ENCODE results near the gene SPARC.

SPARC gene

DNA sequence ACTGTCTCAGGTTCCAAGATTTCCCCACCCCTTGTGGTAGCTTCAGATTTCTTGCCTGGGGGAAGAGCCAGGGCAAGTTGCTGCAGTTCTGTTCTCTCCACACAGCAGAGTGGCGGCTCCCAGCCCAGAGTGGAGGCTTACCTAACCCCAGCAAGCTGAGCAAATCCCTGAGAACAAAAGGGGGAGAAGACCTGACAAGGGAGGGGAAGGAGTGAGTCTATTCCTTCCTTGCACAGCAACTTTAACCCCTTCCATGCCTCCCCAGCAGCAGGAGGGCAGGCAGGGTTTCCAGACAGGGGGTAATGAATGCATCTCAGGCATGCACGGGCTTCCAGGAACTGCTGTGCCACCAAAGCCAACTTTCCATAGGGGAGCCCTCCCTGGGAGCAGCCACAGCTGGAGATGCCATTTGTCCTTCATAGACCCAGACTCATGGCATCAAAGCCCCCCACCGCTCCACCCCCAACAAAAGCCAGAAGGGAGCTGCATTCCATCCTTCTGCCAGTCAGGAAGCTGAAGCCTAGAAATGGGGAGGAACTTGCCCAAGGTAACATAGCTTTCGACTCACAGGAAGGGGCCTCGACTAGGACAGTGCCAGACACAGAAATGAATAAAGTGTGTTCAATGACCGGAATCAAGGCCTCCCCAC, 66.8 kb downstream of the SPARC start:
- TF ChIP-seq, protein P1, sequence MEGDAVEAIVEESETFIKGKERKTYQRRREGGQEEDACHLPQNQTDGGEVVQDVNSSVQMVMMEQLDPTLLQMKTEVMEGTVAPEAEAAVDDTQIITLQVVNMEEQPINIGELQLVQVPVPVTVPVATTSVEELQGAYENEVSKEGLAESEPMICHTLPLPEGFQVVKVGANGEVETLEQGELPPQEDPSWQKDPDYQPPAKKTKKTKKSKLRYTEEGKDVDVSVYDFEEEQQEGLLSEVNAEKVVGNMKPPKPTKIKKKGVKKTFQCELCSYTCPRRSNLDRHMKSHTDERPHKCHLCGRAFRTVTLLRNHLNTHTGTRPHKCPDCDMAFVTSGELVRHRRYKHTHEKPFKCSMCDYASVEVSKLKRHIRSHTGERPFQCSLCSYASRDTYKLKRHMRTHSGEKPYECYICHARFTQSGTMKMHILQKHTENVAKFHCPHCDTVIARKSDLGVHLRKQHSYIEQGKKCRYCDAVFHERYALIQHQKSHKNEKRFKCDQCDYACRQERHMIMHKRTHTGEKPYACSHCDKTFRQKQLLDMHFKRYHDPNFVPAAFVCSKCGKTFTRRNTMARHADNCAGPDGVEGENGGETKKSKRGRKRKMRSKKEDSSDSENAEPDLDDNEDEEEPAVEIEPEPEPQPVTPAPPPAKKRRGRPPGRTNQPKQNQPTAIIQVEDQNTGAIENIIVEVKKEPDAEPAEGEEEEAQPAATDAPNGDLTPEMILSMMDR (IDR thresholded peaks at IDR 0.05; ENCODE audit: low read depth, low read length) = no peak
- no peak overlapping the region for H3K4me3 ChIP-seq (ENCODE audit: low read depth, low read length)
- in situ Hi-C loops (cut with HindIII; ENCODE audit: low sequenced_read_pairs) = no loop called here
- DNase-seq (ENCODE audit: low read depth, low spot score) = no peak

DNA sequence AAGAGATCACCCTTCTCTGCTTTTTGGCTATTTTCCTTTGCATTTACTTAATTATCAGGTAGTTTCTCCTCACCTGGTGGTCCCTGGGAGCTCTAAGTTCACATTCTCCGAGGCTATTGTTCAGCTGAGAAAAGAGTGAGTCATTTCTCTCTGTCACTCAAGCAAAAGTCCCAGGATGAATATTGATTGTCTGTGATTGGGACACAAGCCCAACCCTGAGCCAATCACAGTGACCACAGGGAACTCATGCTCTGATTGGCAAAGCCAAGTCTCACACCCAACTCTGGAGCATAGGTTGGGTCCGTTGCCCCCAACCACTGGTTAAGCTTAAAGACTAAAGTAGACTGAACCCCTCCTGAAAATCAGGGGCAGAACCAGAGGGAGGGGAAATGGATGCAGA, 67.8 kb downstream of the SPARC start:
- in situ Hi-C loops (cut with HindIII; ENCODE audit: low sequenced_read_pairs) = no loop called here
- DNase-seq (ENCODE audit: low read depth, low spot score) = no peak
- no peak overlapping the region for H3K4me3 ChIP-seq (ENCODE audit: low read depth, low read length)
- TF ChIP-seq, protein P1 (IDR thresholded peaks at IDR 0.05; ENCODE audit: low read depth, low read length) = no peak

DNA sequence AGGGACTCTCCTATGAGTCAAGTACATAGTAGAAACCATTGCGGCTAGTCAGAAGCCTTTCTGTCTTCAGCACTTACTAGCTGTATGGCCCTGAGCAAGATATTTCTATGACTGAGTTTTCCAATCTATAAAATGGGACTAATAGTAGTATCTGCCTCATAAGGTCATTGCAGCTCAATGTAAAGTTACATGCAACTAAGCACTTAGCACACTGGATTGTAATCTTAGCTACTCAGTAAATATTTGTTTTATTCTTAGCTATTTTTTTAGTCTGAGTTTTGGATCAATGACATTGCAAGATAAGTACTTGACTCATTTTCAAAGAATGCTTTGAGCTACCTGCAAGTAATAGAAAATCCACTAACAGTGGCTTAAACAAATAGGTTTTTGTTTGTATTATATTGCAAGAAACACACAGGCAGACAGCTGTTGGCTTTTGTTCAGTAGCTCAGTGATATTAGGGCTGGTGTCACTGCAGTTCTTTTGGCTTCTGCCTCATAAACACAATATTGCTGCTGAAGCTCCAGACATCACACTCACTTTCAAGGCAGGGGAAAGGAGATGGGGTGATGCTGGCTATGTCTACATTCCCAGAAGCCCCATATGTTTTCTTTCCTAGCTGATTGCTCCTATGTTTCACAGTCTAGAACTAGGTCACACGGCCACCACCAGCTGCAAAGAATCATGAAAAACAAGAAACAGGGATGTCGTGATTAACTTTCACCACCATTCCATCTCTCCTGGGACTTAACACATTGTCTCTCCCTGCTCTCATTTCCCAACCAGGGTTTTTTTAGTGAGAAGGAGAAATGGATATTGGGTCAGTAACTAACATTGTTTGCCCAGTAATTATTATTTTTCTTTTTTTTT, 68.6 kb downstream of the SPARC start:
- in situ Hi-C loops (cut with HindIII; ENCODE audit: low sequenced_read_pairs) = no loop called here
- TF ChIP-seq, protein P1 (IDR thresholded peaks at IDR 0.05; ENCODE audit: low read depth, low read length) = no peak
- no peak for DNase-seq (ENCODE audit: low read depth, low spot score)
- H3K4me3 ChIP-seq (ENCODE audit: low read depth, low read length) = no peak overlapping the region

DNA sequence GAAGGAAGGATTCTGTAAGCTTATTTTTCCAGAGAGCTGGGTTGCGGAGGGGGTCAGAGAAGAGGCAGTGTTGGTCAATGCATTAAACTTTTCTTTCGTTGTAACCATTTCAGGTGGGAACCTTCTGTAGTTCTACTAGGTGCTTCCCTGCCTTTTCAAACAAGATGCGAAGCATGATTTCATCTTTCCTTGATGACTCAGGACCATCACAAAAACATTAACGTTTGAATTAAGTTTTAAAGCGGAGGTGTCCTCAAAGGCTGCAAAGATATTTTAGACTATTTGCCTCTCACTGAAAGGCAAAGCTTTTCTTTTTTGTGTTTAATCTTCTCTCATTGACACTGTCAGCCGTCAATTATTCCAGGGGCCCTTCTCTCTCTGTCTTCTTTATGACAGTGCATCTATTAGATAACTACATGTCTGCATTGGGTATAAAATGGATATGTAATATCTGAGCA, 69.3 kb downstream of the SPARC start:
- in situ Hi-C loops (cut with HindIII; ENCODE audit: low sequenced_read_pairs) = no loop called here
- no peak for DNase-seq (ENCODE audit: low read depth, low spot score)
- TF ChIP-seq, protein P1 (IDR thresholded peaks at IDR 0.05; ENCODE audit: low read depth, low read length) = no peak
- H3K4me3 ChIP-seq (ENCODE audit: low read depth, low read length) = no peak overlapping the region

DNA sequence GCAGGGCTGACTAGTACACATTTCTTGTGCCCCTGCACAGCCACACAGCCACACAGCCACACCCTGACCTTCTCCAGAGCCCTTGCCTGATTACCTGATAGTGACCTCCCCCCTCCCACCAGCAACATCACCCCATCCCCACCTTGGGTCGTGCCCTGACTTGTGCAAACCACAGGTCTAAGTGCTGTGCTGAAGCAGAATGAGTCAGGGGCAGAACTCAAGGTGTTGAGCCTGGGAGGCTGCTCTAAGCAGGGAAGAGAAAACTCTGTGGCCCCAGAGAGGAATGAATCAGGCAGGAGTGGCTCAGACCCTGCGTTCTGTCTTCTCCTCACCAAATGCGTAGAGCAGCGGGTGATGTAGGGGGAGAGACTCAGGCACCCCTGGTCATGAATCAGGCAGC, 71.3 kb downstream of the SPARC start:
- DNase-seq (ENCODE audit: low read depth, low spot score) = no peak
- H3K4me3 ChIP-seq (ENCODE audit: low read depth, low read length) = no peak overlapping the region
- TF ChIP-seq, protein P1 (IDR thresholded peaks at IDR 0.05; ENCODE audit: low read depth, low read length) = no peak
- in situ Hi-C loops (cut with HindIII; ENCODE audit: low sequenced_read_pairs) = no loop called here

DNA sequence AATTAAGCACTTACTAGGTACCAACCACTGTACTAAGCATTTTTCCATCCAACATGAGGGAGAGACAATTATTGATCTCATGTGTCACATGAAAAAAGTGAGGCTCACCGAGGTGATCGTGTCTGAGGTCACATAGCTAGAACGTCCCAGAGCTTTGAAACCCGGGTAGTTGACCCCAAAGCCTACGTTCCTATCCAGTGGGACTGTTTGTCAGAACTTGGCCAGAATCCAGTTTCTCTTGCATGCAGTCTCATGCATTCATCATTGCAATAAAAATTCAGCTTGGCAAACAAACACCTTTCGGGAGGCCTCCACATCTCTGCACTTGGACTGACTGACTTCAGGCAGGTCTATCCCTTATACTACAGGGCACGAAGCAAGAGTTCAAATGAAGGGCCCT, 72.2 kb downstream of the SPARC start:
- DNase-seq (ENCODE audit: low read depth, low spot score) = no peak
- no peak overlapping the region for H3K4me3 ChIP-seq (ENCODE audit: low read depth, low read length)
- in situ Hi-C loops (cut with HindIII; ENCODE audit: low sequenced_read_pairs) = no loop called here

More for the DNA sequence above, 72.2 kb downstream of the SPARC start:
- TF ChIP-seq, protein P1 (IDR thresholded peaks at IDR 0.05; ENCODE audit: low read depth, low read length) = no peak

Measured in astrocyte of the spinal cord (primary cell).